Neural cell (in vitro differentiated cells): ENCODE measurements around the gene RAD51B. TPM values are rescaled to one million over a fixed set of nuclear protein-coding genes. Genes with fewer than 3 reads are reported as not detected.

Experiments
- H2AFZ ChIP-seq: fragments of 200-600, 300-800 bp; sonication (generic), shearing (Covaris generic); 2 replicates; pipeline ENCODE4 v1.6.0; 2014; ENCODE audit warnings: low read depth, mild to moderate bottlenecking, antibody characterized with exemption, low read length, moderate library complexity
- H3F3A ChIP-seq: fragments of 200-600 bp; shearing (Covaris generic); 2 replicates; pipeline ENCODE4 v1.6.1; 2016; ENCODE audit warnings: mild to moderate bottlenecking, moderate library complexity, mixed read lengths, antibody characterized with exemption, low read length; ENCODE audit not compliant: insufficient read depth, poor library complexity, severe bottlenecking
- H3K27ac ChIP-seq: fragments of 200-600, 300-800 bp; sonication (generic), shearing (Covaris generic); 2 replicates; pipeline ENCODE4 v1.5.1; 2014; ENCODE audit warnings: mild to moderate bottlenecking, low read length, moderate library complexity
- H3K27me3 ChIP-seq: fragments of 300-800, 200-600 bp; sonication (generic), shearing (Covaris generic); 2 replicates; pipeline ENCODE4 v1.6.0; 2014; ENCODE audit warnings: mild to moderate bottlenecking, low read depth, low read length, moderate library complexity; ENCODE audit not compliant: insufficient read depth
- H3K36me3 ChIP-seq: fragments of 300-800, 200-600 bp; sonication (generic), shearing (Covaris generic); 2 replicates; pipeline ENCODE4 v1.5.1; 2014; ENCODE audit warnings: mild to moderate bottlenecking, antibody characterized with exemption, low read length, moderate library complexity; ENCODE audit not compliant: insufficient read depth
- H3K4me2 ChIP-seq: fragments of 300-800, 200-600 bp; sonication (generic), shearing (Covaris generic); 2 replicates; pipeline ENCODE4 v1.6.0; 2014; ENCODE audit warnings: mild to moderate bottlenecking, low read length
- H3K4me3 ChIP-seq: fragments of 300-800, 200-600 bp; sonication (generic), shearing (Covaris generic); 2 replicates; pipeline ENCODE4 v1.5.1; 2014; ENCODE audit warnings: mild to moderate bottlenecking, low read length, moderate library complexity
- H3K79me2 ChIP-seq: fragments of 200-600 bp; shearing (Covaris generic); replicated peaks from 2 replicates; pipeline ENCODE4 v1.6.0; 2014; ENCODE audit warnings: mild to moderate bottlenecking, low read length, moderate library complexity; ENCODE audit not compliant: insufficient read depth
- H3K9ac ChIP-seq: fragments of 300-800, 200-600 bp; sonication (generic), shearing (Covaris generic); 2 replicates; pipeline ENCODE4 v1.6.1; 2016; ENCODE audit warnings: mild to moderate bottlenecking, low read length, mixed read lengths
- H3K9me2 ChIP-seq: fragments of 200-600 bp; shearing (Covaris generic); 2 replicates; pipeline ENCODE4 v1.6.1; 2016; ENCODE audit warnings: mild to moderate bottlenecking, low read length, mixed read lengths; ENCODE audit not compliant: insufficient read depth
- H3K9me3 ChIP-seq: fragments of 200-600, 300-800 bp; sonication (generic), shearing (Covaris generic); 2 replicates; pipeline ENCODE4 v1.6.1; 2016; ENCODE audit warnings: mild to moderate bottlenecking, mixed run types, low read length, moderate library complexity, mixed read lengths
- H4K20me1 ChIP-seq: fragments of 200-600 bp; shearing (Covaris generic); 2 replicates; pipeline ENCODE4 v1.6.1; 2016; ENCODE audit warnings: mild to moderate bottlenecking, mixed run types; ENCODE audit not compliant: insufficient read depth
- CTCF ChIP-seq: fragments of 450-650 bp; IDR thresholded peaks from 2 replicates; pipeline ENCODE4 v1.5.1; 2014; ENCODE audit warnings: antibody characterized with exemption, mild to moderate bottlenecking, moderate library complexity; ENCODE audit not compliant: poor library complexity, severe bottlenecking
- EP300 ChIP-seq: fragments of 450-650 bp; conservative IDR thresholded peaks from 2 replicates; pipeline ENCODE4 v1.6.1; 2014; ENCODE audit warnings: antibody characterized with exemption, mild to moderate bottlenecking, moderate library complexity; ENCODE audit not compliant: poor library complexity, severe bottlenecking
- EZH2 ChIP-seq: fragments of 200-600, 300-800 bp; shearing (Covaris generic), sonication (generic); IDR thresholded peaks from 2 replicates; pipeline ENCODE4 v1.6.1; 2014; ENCODE audit warnings: antibody characterized with exemption, low read length, borderline replicate concordance, mild to moderate bottlenecking; ENCODE audit not compliant: insufficient read depth, poor library complexity, severe bottlenecking
- MXI1 ChIP-seq: fragments of 450-650 bp; conservative IDR thresholded peaks from 2 replicates; pipeline ENCODE4 v1.6.1; 2014; ENCODE audit warnings: antibody characterized with exemption, mild to moderate bottlenecking; ENCODE audit not compliant: poor library complexity, severe bottlenecking
- POLR2AphosphoS5 ChIP-seq: IDR thresholded peaks from 2 replicates; pipeline ENCODE4 v1.6.1; 2012
- RAD21 ChIP-seq: fragments of 450-650 bp; conservative IDR thresholded peaks from 2 replicates; pipeline ENCODE4 v1.6.1; 2014; ENCODE audit warnings: antibody characterized with exemption, mild to moderate bottlenecking, moderate library complexity
- REST ChIP-seq: IDR thresholded peaks from 2 replicates; pipeline ENCODE4 v1.6.1; 2012; ENCODE audit warnings: borderline replicate concordance
- SMC3 ChIP-seq: fragments of 450-650 bp; conservative IDR thresholded peaks from 2 replicates; pipeline ENCODE4 v1.6.1; 2014; ENCODE audit warnings: antibody characterized with exemption, mild to moderate bottlenecking, moderate library complexity; ENCODE audit not compliant: poor library complexity
- TAF1 ChIP-seq: IDR thresholded peaks from 2 replicates; pipeline ENCODE4 v1.6.1; 2012; ENCODE audit warnings: low read depth
- polyA plus RNA-seq: library from polyadenylated mRNA; depleted of rRNA; stranded (reverse); fragments of >200 nt; gene quantifications from 2 replicates; pipeline ENCODE4 v1.2.3, GENCODE V29; 2014

The RAD51B gene
- polyA plus RNA-seq, 1 donor from 2014 or later: 3.1 TPM

GRCh38 chr14:68575426-68575825 is 755.8 kb downstream of the RAD51B start:
- no peaks in the 10 kb centered on the region for H3K36me3 ChIP-seq
- no peaks in the 10 kb centered on the region for H3K27me3 ChIP-seq
- no peaks in the 10 kb centered on the region for H4K20me1 ChIP-seq
- no peak for TF ChIP-seq EP300
- TF ChIP-seq REST: no peak
- TF ChIP-seq EZH2: no peak
- TF ChIP-seq SMC3: no peak
- no peak for TF ChIP-seq MXI1
- TF ChIP-seq CTCF: no peak
- TF ChIP-seq TAF1: no peak
- no peak for TF ChIP-seq POLR2AphosphoS5
- TF ChIP-seq RAD21: no peak
- peaks cover 7% of the 10 kb centered on the region for H3K9me3 ChIP-seq
- H3K27ac ChIP-seq: no peak overlapping the region
- no peaks in the 10 kb centered on the region for H3K9me2 ChIP-seq
- H3K79me2 ChIP-seq: no peaks in the 10 kb centered on the region
- H2AFZ ChIP-seq: no peak overlapping the region
- no peak overlapping the region for H3K4me3 ChIP-seq
- no peak overlapping the region for H3K4me2 ChIP-seq
- no peak overlapping the region for H3K9ac ChIP-seq
- no peaks in the 10 kb centered on the region for H3F3A ChIP-seq

GRCh38 chr14:68576031-68576430 is 756.5 kb downstream of the RAD51B start:
- H3K27me3 ChIP-seq: no peaks in the 10 kb centered on the region
- H3K36me3 ChIP-seq: no peaks in the 10 kb centered on the region
- no peaks in the 10 kb centered on the region for H4K20me1 ChIP-seq
- no peaks in the 10 kb centered on the region for H3K79me2 ChIP-seq
- TF ChIP-seq POLR2AphosphoS5 (no peak), RAD21 (no peak), CTCF (no peak), REST (no peak), EZH2 (no peak), SMC3 (no peak), MXI1 (no peak), TAF1 (no peak), EP300 (no peak)
- H3K4me3 ChIP-seq: no peak overlapping the region
- H2AFZ ChIP-seq: no peak overlapping the region
- H3F3A ChIP-seq: no peaks in the 10 kb centered on the region
- no peak overlapping the region for H3K4me2 ChIP-seq
- peaks cover 4% of the 10 kb centered on the region for H3K9me3 ChIP-seq
- no peaks in the 10 kb centered on the region for H3K9me2 ChIP-seq
- H3K27ac ChIP-seq: no peak overlapping the region
- no peak overlapping the region for H3K9ac ChIP-seq
